ENCODE data around the gene ALG14. TPM values are rescaled to one million over a fixed set of nuclear protein-coding genes. Genes with fewer than 3 reads are reported as not detected.

Gene ALG14
- total RNA-seq, 4 donors from 2014 or later: 1.1 to 2.4 (median 1.4) TPM

GRCh38 chr1:95004013-95004412 lies 68.7 kb downstream of the ALG14 start:
- TF ChIP-seq, protein P1, sequence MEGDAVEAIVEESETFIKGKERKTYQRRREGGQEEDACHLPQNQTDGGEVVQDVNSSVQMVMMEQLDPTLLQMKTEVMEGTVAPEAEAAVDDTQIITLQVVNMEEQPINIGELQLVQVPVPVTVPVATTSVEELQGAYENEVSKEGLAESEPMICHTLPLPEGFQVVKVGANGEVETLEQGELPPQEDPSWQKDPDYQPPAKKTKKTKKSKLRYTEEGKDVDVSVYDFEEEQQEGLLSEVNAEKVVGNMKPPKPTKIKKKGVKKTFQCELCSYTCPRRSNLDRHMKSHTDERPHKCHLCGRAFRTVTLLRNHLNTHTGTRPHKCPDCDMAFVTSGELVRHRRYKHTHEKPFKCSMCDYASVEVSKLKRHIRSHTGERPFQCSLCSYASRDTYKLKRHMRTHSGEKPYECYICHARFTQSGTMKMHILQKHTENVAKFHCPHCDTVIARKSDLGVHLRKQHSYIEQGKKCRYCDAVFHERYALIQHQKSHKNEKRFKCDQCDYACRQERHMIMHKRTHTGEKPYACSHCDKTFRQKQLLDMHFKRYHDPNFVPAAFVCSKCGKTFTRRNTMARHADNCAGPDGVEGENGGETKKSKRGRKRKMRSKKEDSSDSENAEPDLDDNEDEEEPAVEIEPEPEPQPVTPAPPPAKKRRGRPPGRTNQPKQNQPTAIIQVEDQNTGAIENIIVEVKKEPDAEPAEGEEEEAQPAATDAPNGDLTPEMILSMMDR (IDR thresholded peaks at IDR 0.05; ENCODE audit: low read depth): no peak

DNA sequence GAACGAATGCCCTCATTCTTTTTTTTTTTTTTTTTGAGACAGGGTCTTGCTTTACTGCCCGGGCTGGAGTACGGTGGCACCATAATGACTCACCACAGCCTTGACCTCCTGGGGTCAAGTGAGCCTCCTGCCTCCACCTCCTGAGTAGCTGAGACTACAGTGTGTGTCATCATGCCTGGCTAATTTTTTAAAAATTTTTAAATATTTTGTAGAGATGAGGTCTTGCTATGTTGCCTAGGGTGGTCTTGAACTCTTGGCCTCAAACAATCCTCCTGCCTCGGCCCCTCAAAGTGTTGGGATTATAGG lies 69.4 kb downstream of the ALG14 start:
- TF ChIP-seq, protein P1 (IDR thresholded peaks at IDR 0.05; ENCODE audit: low read depth): no peak

DNA sequence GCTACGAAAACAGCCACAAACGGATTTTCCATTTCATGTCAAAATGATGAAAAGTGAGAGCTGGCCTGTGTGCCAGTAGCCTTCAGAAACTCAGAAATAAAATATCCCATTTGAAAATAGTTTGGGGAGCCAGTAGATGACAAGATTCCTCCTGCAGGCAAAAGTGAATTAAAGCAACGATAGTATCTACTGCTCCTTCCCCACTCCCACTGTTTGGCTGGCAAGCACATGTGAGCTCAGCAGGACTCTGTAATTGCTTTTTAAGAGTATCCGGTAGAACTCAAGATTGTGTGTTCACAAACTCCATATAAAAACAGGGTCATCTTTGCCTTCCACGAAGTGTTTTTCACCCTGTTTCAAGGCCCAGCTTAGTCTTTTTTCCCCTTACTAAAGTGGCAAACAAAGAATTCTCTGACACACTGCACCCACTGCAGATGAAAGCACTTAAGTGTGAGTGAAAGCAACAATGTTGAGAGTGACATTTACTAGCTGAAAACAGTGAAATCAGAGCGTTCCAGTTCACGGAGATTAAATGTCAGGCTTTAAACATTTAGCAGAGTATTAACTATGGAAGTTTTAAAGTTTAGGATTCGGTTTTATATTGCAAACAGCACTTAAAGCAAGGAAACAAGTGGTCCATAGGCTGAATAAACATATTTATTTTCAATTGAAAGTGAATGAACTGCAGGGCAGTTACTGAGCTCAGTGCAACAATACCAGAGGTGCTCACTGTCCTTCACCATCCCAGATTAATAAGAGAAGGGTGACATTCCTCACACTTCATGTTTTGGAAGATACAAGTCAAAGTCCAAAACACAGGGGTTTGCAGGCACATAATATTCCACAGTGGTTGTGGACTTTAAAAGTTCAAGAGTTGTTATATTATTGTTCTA lies 70.0 kb downstream of the ALG14 start:
- TF ChIP-seq, protein P1 (IDR thresholded peaks at IDR 0.05; ENCODE audit: low read depth): no peak

GRCh38 chr1:95002164-95002539 lies 70.6 kb downstream of the ALG14 start:
- TF ChIP-seq, protein P1 (IDR thresholded peaks at IDR 0.05; ENCODE audit: low read depth): no peak

GRCh38 chr1:94999456-95000131 lies 73.2 kb downstream of the ALG14 start:
- TF ChIP-seq, protein P1 (IDR thresholded peaks at IDR 0.05; ENCODE audit: low read depth): no peak

DNA sequence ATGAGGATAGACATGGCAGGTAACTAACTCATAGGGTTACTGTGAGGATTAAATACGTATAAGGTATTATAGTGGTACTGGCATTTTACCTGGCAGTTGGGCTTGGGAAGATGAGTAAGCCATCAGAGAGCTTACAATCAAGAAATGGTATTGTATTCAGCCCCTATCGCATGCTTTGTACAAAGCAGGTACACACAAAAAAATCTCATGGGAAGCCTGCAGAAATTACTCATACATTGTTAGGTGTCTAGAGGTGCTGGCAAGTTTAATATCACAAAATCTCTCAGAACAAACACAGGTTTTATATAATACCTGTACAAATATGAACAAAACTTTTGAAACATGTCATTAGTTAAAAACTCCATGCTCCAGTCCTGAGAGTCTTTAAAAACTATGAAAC lies 74.0 kb downstream of the ALG14 start:
- TF ChIP-seq, protein P1 (IDR thresholded peaks at IDR 0.05; ENCODE audit: low read depth): no peak

DNA sequence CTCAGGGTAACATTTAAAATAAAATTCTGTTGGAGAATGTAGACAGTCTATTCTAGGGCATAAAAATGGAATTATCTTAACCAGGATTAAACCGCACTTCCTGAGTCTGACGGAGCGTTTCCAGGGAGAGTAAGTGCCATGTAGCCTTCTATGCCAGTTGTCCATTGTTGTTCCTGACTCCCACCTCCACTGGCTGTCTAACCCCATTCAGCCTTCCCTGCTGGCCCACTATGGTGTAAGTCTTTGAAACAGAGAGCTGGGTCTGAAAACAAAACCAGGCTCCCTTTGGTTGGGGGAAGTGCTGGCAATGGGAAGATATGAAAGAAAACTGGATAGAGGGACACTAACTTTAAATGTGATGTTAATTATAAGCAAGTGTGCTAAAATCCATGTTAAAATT lies 74.6 kb downstream of the ALG14 start:
- TF ChIP-seq, protein P1 (IDR thresholded peaks at IDR 0.05; ENCODE audit: low read depth): no peak

Measured in subcutaneous adipose tissue (tissue), 4 donors.